PC-9 (cell line): Measurements from ENCODE around the gene TP53TG5. TPM values are rescaled to one million over a fixed set of nuclear protein-coding genes. Genes with fewer than 3 reads are reported as not detected.

Experiments
- BruUV-seq: library from RNA; stranded (reverse); fragments of 400-500 nt; replicated peaks from 2 replicates; lab custom pipeline; 2021; lab: Mats Ljungman, UMichigan
- CTCF ChIA-PET: fragments of 300-600 bp; sonication (Branson Sonifier 250); formaldehyde crosslinking; loops from one replicate; lab custom pipeline; 2022; ENCODE audit warnings: antibody characterized with exemption; lab: Charles Lee
- POLR2A ChIA-PET: fragments of 300-600 bp; sonication (Branson Sonifier 250); formaldehyde crosslinking; loops from one replicate; lab custom pipeline; 2022; ENCODE audit warnings: antibody characterized with exemption; ENCODE audit not compliant: unreplicated experiment; lab: Charles Lee
- DNase-seq, 2 experiments: peaks; one replicate each; pipeline versions ENCODE4 v3.0.0 to v3.0.0-alpha.2; 2015 to 2022; ENCODE audit warnings: mixed read lengths in 1 of 2
- H2AFZ ChIP-seq: fragments of 200-600 bp; sonication (generic); 2 replicates; pipeline ENCODE4 v1.8.1; 2017; ENCODE audit warnings: antibody characterized with exemption
- H3F3A ChIP-seq: fragments of 200-600 bp; sonication (generic); 2 replicates; pipeline ENCODE4 v1.8.1; 2017; ENCODE audit warnings: antibody characterized with exemption, mild to moderate bottlenecking, low read depth; ENCODE audit not compliant: insufficient read depth
- H3K27ac ChIP-seq: fragments of 200-600 bp; sonication (generic); 2 replicates; pipeline ENCODE4 v1.6.1; 2016; ENCODE audit warnings: mixed run types
- H3K27me3 ChIP-seq: fragments of 200-600 bp; sonication (generic); 2 replicates; pipeline ENCODE4 v1.6.1; 2016; ENCODE audit warnings: low read depth, mixed run types; ENCODE audit not compliant: insufficient read depth
- H3K36me3 ChIP-seq: fragments of 200-600 bp; sonication (generic); 2 replicates; pipeline ENCODE4 v1.6.1; 2016; ENCODE audit warnings: low read depth, mixed run types
- H3K4me1 ChIP-seq: fragments of 200-600 bp; sonication (generic); replicated peaks from 2 replicates; pipeline ENCODE4 v1.6.1; 2016; ENCODE audit warnings: mixed run types; ENCODE audit not compliant: insufficient read depth
- H3K4me2 ChIP-seq: fragments of 200-600 bp; sonication (generic); 2 replicates; pipeline ENCODE4 v1.6.1; 2017; ENCODE audit warnings: mixed run types
- H3K4me3 ChIP-seq: fragments of 200-600 bp; sonication (generic); 2 replicates; pipeline ENCODE4 v1.6.1; 2016; ENCODE audit warnings: mixed run types
- H3K79me2 ChIP-seq: fragments of 200-600 bp; sonication (generic); 2 replicates; pipeline ENCODE4 v1.6.1; 2017; ENCODE audit warnings: low read depth, mixed run types
- H3K9me2 ChIP-seq: fragments of 200-600 bp; sonication (generic); 2 replicates; pipeline ENCODE4 v1.8.1; 2017; ENCODE audit warnings: mild to moderate bottlenecking; ENCODE audit not compliant: insufficient read depth
- H3K9me3 ChIP-seq: fragments of 200-600 bp; sonication (generic); 2 replicates; pipeline ENCODE4 v1.8.1; 2016; ENCODE audit warnings: low read depth; ENCODE audit not compliant: insufficient read depth
- H4K20me1 ChIP-seq: fragments of 200-600 bp; sonication (generic); 2 replicates; pipeline ENCODE4 v1.8.1; 2017; ENCODE audit not compliant: insufficient read depth
- EZH2 ChIP-seq: fragments of 200-600 bp; sonication (generic); IDR thresholded peaks from 2 replicates; pipeline ENCODE4 v1.8.0; 2017; ENCODE audit warnings: antibody characterized with exemption, low read depth
- intact Hi-C: fragments of 100-400 bp; cut with micrococcal nuclease; formaldehyde crosslinking; loops from one replicate; pipeline ENCODE4 v1.10.0; 2022; ENCODE audit not compliant: unreplicated experiment
- total RNA-seq: library from RNA; stranded (reverse); gene quantifications from 2 replicates; pipeline ENCODE4 v1.2.3, GENCODE V29; 2021
- TF ChIP-seq, protein P1 (sequence below): fragments of 200-600 bp; sonication (generic); conservative IDR thresholded peaks from 2 replicates; pipeline ENCODE4 v1.6.1; 2017; ENCODE audit warnings: mixed run types, antibody characterized with exemption, mild to moderate bottlenecking, moderate library complexity

Gene TP53TG5
- total RNA-seq, 1 experiment from 2014 or later = not detected

DNA sequence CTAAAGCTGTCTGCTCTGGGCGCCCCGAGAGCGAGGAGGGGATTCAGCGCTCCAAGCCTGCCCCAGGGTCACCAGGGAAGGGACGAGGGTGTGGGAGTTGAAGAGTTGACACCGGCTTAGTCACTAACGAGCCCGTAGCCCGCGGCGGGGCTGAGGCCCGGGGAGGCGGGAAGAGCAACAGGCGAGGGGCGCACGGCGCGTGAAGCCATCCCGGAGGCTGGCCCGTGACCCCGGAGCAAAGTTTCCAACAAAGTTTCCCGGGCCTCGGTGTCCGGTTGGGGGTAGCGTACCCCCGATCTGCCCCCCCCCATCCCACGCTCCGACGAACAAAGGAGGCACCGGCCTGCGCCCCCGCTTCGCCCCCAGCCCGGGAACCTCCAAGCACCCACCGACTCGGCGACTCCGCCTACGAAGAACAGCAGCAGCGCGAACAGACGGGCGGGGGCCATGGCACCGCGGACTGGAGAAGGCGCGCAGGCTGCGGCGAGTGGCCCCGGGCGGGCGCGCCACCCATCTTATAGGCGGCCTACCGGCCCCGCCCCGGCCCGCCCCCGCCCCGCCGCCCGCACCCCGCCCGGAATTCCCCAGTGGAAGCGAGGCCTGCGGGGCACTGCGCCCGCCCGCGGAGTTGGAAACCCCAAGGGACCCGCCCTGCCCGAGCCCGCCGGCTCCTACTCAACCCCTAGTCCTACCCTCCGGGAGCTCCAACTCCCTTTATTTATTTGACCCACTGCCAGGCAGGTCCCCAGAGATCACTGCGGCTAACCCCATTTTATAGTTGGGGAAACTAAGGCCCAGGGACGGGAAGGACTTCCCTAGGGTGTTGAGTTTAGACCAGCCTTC, 30.0 kb downstream of the TP53TG5 start, which contains the start of gene SDC4:
SDC4 (minus strand) TSS at position 489 of the 843 bp plus-strand sequence; CDS start at position 449, 40 bp downstream.
- BruUV-seq = no TSS peak
- Histone ChIP-seq H3F3A (peaks cover 59% of the 10 kb centered on the region), H3K9me2 (no peaks in the 10 kb centered on the region), H3K4me1 (peaks cover 44% of the 10 kb centered on the region), H3K9me3 (no peaks in the 10 kb centered on the region), H3K27ac (peak within 1 kb of the TSS; percentile 92), H3K79me2 (peaks cover 44% of the 10 kb centered on the region), H3K36me3 (no peaks in the 10 kb centered on the region), H2AFZ (peak within 1 kb of the TSS; percentile 60; the same call in 1 of the 2 replicates), H3K4me2 (peak within 1 kb of the TSS; percentile 93), H3K4me3 (peak within 1 kb of the TSS; percentile 76), H4K20me1 (peaks cover 6% of the 10 kb centered on the region; the same call in 1 of the 2 replicates), H3K27me3 (no peaks in the 10 kb centered on the region)
- POLR2A ChIA-PET = interaction anchor here (0.6 to 2.4 kb wide), 12 partner anchors 7 to 1407 kb away, joined by 3 to 13 read pairs (median 4); partner anchors contain the start of gene SYS1
- TF ChIP-seq, protein P1, sequence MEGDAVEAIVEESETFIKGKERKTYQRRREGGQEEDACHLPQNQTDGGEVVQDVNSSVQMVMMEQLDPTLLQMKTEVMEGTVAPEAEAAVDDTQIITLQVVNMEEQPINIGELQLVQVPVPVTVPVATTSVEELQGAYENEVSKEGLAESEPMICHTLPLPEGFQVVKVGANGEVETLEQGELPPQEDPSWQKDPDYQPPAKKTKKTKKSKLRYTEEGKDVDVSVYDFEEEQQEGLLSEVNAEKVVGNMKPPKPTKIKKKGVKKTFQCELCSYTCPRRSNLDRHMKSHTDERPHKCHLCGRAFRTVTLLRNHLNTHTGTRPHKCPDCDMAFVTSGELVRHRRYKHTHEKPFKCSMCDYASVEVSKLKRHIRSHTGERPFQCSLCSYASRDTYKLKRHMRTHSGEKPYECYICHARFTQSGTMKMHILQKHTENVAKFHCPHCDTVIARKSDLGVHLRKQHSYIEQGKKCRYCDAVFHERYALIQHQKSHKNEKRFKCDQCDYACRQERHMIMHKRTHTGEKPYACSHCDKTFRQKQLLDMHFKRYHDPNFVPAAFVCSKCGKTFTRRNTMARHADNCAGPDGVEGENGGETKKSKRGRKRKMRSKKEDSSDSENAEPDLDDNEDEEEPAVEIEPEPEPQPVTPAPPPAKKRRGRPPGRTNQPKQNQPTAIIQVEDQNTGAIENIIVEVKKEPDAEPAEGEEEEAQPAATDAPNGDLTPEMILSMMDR = 0 out of 2 replicates have a peak, but pooled peaks have one; percentile 21
- TF ChIP-seq EZH2 = no peak
- intact Hi-C loops = loop anchor here (1.0 kb wide), 1 partner anchor 25 kb away; no protein-coding TSS in a partner anchor
- CTCF ChIA-PET = interaction anchor here (0.6 to 1.4 kb wide), 3 partner anchors 13 to 26 kb away, joined by 3 to 6 read pairs (median 3); no protein-coding TSS in a partner anchor
- DNase-seq = peak; percentile 63 to 80

DNA sequence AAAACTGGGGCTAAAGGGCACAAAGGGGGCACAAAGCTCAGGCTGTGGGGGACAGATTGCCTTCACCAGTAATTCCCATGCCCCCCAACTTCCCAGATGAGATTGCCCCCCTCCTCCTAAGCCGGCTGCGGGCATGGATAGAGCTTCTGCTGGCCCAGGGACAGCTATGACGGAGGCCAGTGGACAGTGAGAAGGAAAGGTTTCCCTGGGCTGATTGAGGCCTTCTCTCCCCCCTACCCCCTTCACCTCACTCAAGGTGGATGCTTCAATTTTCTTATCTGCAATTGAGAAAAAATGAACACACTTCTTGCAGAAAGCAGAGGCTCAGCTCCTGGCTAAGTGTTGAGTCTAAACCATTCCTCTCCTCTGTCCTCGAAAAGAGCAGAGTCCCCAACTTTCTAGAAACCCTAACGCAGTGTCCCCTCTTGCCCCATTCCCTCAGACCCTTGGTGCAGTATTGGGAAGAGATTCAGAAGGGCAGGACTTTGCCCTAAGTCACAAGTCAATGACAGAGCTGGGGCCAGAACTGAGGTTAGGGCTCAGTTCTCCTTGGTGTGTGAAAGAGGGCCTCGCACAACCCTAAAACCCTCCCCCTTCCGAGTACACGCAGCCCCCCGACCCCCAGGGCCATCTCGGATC, 30.7 kb downstream of the TP53TG5 start:
- TSS peak; percentile 32 for BruUV-seq

More for the DNA sequence above, 30.7 kb downstream of the TP53TG5 start:
- Histone ChIP-seq H2AFZ (no peak overlapping the region), H3K4me1 (peaks cover 51% of the 10 kb centered on the region), H3K27ac (peak overlapping the region; percentile 92), H3K9me3 (no peaks in the 10 kb centered on the region), H3K9me2 (no peaks in the 10 kb centered on the region), H3K4me3 (peak overlapping the region; percentile 76), H3K27me3 (no peaks in the 10 kb centered on the region), H3K36me3 (no peaks in the 10 kb centered on the region), H3F3A (peaks cover 64% of the 10 kb centered on the region), H3K4me2 (peak overlapping the region; percentile 93), H4K20me1 (peaks cover 6% of the 10 kb centered on the region; the same call in 1 of the 2 replicates), H3K79me2 (peaks cover 51% of the 10 kb centered on the region)
- no peak for TF ChIP-seq EZH2
- TF ChIP-seq, protein P1 = no peak
- CTCF ChIA-PET = interaction anchor here (1.2 to 1.4 kb wide), 2 partner anchors 25 to 26 kb away, joined by 3 read pairs; no protein-coding TSS in a partner anchor
- no peak for DNase-seq
- POLR2A ChIA-PET = interaction anchor here (0.6 to 2.4 kb wide), 10 partner anchors 8 to 176 kb away, joined by 3 to 13 read pairs (median 5); partner anchors contain the start of gene SYS1
- intact Hi-C loops = no loop called here
